Spinal cord (tissue), 10 donors: ENCODE measurements around the gene TCHH. TPM values are rescaled to one million over a fixed set of nuclear protein-coding genes. Genes with fewer than 3 reads are reported as not detected.

Experiments used
- DNase-seq, 6 donors: peaks; one replicate each; pipeline versions ENCODE4 v3.0.0 to v3.0.0-alpha.2; 2013 to 2015; ENCODE audit warnings: low spot score in 6 of 6, low read depth in 4 of 6
- H3K27ac ChIP-seq: one replicate; pipeline ENCODE4 v1.5.1; 2013; ENCODE audit warnings: low read depth, low read length, control low read depth
- H3K27me3 ChIP-seq: one replicate; pipeline ENCODE4 v1.6.1; 2013; ENCODE audit warnings: low read length; ENCODE audit not compliant: control insufficient read depth, insufficient read depth
- H3K36me3 ChIP-seq: one replicate; pipeline ENCODE4 v1.6.1; 2013; ENCODE audit warnings: low read length; ENCODE audit not compliant: control insufficient read depth, insufficient read depth
- H3K4me1 ChIP-seq: one replicate; pipeline ENCODE4 v1.6.1; 2013; ENCODE audit warnings: low read length; ENCODE audit not compliant: control insufficient read depth, insufficient read depth
- H3K4me3 ChIP-seq: one replicate; pipeline ENCODE4 v1.5.1; 2013; ENCODE audit warnings: low read depth, low read length, control low read depth
- H3K9me3 ChIP-seq: one replicate; pipeline ENCODE4 v1.6.1; 2013; ENCODE audit warnings: low read length; ENCODE audit not compliant: control insufficient read depth, insufficient read depth
- WGBS: methylation state at CpG from one replicate; pipeline ENCODE4 v1.1.5; 2013; ENCODE audit warnings: missing lambda C conversion rate; ENCODE audit not compliant: insufficient coverage; 5-methylcytosine and 5-hydroxymethylcytosine counted together
- polyA plus RNA-seq, 2 donors: library from polyadenylated mRNA; unstranded; fragments of 120-200 nt; gene quantifications; one replicate each; pipeline ENCODE4 v1.2.1, GENCODE V29; 2013; ENCODE audit not compliant: insufficient read length in 2 of 2
- small RNA-seq: library from RNA; depleted of rRNA; stranded (forward); fragments of <200 nt; gene quantifications from one replicate; pipeline ENCODE3, GENCODE V24; 2014; ENCODE audit warnings: low replicate concordance
- total RNA-seq, 2 donors: library from RNA; depleted of rRNA in 1 of 2; stranded (reverse); fragments of 120-200 nt in 1 of 2; fragments of >200 nt in 1 of 2; gene quantifications; one replicate each; pipeline versions ENCODE4 v1.2.3 to v1.2.4, GENCODE V29; 2013 to 2014
- donor health status: healthy.

The TCHH gene
- total and polyA plus RNA-seq, 4 donors: 0.06 to 0.48 (median 0.28) TPM

DNA sequence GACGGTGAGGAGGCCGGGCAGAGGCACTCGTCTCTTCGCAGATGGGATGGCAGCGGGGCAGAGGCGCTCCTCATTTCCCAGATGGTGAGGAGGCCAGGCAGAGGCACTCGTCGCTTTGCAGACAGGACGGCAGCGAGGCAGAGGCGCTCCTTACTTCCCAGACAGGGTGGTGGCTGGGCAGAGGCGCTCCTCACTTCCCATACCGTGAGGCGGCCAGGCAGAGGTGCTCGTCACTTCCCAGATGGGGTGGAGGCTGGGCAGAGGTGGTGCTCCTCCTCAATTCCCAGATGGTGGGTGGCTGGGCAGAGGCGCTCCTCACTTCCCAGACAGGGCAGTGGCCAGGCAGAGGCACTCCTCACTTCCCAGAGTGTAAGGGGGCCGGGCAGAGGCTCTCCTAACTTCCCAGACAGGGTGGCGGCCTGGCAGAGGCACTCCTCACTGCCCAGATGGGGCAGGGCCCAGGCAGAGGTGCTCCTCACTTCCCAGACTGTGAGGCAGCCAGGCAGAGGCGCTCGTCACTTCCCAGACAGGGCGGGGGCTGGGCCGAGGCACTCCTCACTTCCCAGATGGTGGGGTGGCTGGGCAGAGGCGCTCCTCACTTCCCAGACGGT, 36.3 kb downstream of the TCHH start:
- H3K4me3 ChIP-seq: no peak overlapping the region
- no peak overlapping the region for H3K27ac ChIP-seq
- H3K27me3 ChIP-seq: no peaks in the 10 kb centered on the region
- no peaks in the 10 kb centered on the region for H3K4me1 ChIP-seq
- no peaks in the 10 kb centered on the region for H3K9me3 ChIP-seq
- DNase-seq: no peak
- no peaks in the 10 kb centered on the region for H3K36me3 ChIP-seq
- 91% methylated on average over 12 of the region's 24 CpGs for WGBS

DNA sequence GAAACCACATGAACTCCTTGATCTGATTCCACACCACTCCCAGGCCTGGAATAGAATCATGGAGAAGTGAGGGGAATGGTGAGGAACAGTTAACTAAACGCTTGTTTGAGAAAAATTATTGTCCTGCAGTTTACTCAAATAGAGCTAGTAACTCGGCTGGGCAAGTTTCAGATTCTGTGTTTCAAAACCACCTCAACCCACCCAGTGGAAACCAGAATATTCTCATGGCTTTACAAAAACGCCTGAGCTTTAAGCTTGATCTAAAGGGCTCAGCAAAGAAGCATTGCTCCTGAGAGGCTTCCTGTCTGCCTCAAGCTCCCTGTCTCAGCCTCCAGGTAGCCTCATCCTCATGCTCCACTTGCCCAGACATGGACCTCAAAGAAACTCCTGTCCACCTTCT, 42.9 kb downstream of the TCHH start:
- WGBS: 74% methylated on average over 3 of the region's 3 CpGs
- no peak for DNase-seq
- H3K27ac ChIP-seq: no peak overlapping the region
- H3K4me1 ChIP-seq: no peaks in the 10 kb centered on the region
- no peak overlapping the region for H3K4me3 ChIP-seq
- H3K27me3 ChIP-seq: peaks cover 2% of the 10 kb centered on the region
- no peaks in the 10 kb centered on the region for H3K36me3 ChIP-seq
- no peaks in the 10 kb centered on the region for H3K9me3 ChIP-seq

DNA sequence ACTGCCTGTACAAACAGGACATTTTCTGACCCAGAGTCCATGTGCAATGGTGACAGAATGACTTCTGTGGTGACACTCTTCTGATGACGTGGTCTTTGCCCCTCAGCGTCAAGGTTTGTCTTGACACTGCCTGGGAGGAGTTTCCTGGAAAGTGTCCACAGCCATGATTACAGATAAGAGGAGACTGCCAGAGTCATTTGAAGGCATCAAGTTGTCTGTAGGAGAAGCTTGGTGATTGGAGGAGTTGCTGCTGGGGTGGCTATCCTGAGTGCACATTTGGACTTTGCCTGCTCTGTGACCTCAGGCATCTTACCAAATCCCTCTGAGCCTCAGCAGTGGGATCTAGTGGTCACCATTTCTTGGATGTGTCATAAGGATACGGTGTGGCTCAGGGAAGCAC, 44.1 kb downstream of the TCHH start:
- 87% methylated on average over 3 of the region's 3 CpGs for WGBS
- peaks cover 2% of the 10 kb centered on the region for H3K27me3 ChIP-seq

DNA sequence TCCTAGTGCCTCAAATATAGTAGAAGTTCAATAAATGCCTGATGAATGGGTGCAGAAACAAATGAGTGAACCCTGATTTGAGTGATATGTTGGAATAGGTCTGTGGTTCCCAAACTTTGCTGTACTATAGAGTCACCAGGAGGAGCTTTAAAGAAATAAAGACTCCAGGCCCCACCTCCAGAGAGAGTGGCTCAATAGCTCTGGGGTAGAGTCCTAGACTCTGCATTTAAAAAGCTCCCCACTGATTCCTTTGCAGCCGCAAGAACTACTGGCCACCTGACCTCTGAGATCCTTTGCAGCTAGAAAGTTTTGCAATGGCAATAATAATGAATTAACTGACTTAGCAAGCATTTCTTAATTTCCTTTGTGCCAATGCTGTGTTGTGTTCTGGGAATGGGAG, 47.3 kb downstream of the TCHH start:
- H3K27me3 ChIP-seq: peaks cover 2% of the 10 kb centered on the region
- no peaks in the 10 kb centered on the region for H3K9me3 ChIP-seq
- no peak overlapping the region for H3K4me3 ChIP-seq
- no peak overlapping the region for H3K27ac ChIP-seq
- no peaks in the 10 kb centered on the region for H3K4me1 ChIP-seq
- no peaks in the 10 kb centered on the region for H3K36me3 ChIP-seq
- no peak for DNase-seq
- no CpG with 5 or more reads among the region's 1 CpG for WGBS

More for the DNA sequence above, 44.1 kb downstream of the TCHH start:
- DNase-seq: no peak
- H3K27ac ChIP-seq: no peak overlapping the region
- no peaks in the 10 kb centered on the region for H3K36me3 ChIP-seq
- no peak overlapping the region for H3K4me3 ChIP-seq
- H3K4me1 ChIP-seq: no peaks in the 10 kb centered on the region
- H3K9me3 ChIP-seq: no peaks in the 10 kb centered on the region

DNA sequence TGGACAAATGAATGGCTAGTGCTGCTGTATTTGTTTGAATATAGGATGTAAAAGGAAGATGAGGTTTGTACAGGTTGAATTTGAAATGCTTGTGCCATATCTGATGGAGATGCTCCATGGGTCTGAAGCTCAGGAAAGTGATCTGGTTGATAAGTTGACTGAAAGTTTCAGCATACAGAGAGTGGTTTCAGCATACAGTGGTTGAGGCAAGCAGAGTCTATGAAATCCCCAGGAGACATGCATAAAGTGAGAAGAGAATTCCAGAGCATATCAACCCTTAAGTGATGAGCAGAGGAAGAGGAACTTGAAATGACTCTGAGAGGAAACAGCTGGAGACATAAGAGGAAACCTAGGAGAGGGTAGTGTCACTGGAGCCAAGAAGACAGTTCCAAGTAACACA, 48.1 kb downstream of the TCHH start:
- Histone ChIP-seq H3K4me1 (no peaks in the 10 kb centered on the region), H3K36me3 (no peaks in the 10 kb centered on the region), H3K4me3 (no peak overlapping the region), H3K27ac (no peak overlapping the region), H3K9me3 (no peaks in the 10 kb centered on the region), H3K27me3 (peaks cover 2% of the 10 kb centered on the region)
- DNase-seq: no peak

DNA sequence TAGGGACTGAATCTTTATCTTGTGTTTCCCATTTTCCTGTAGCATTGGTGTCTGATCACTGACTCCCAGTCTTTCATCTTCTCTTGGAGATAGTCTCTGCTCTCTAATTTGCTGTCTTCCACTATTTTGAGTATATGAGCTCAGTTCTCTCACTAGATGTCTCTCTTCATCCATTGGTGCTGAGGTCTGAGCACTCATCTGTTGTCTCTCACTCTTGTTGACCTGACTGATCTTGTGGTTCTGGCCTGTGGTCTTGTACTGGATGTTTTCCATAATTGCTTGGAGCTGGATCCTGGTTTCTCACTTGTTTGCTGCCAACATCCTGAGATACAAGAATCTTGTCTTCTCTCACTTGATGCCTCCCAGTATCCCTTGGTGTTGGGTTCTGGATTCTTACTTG, 53.3 kb downstream of the TCHH start:
- no peaks in the 10 kb centered on the region for H3K9me3 ChIP-seq
- no peaks in the 10 kb centered on the region for H3K27me3 ChIP-seq
- H3K4me1 ChIP-seq: no peaks in the 10 kb centered on the region
- no peak overlapping the region for H3K4me3 ChIP-seq
- H3K36me3 ChIP-seq: no peaks in the 10 kb centered on the region
- no peak for DNase-seq
- H3K27ac ChIP-seq: no peak overlapping the region

Small RNA genes within 50 kb of the gene (small RNA-seq; reads per million reads assigned to genes)
- not detected for gene SPTLC1P4

Other genes starting within 250 kb of the TCHH start
- 10 to 100 TPM; 13.0 to 16.8 TPM for gene THEM4, start 205.9 kb downstream of the TCHH start, total RNA-seq
- gene THEM4, start 205.9 kb downstream of the TCHH start, polyA plus RNA-seq: 10 to 100 TPM; 25.8 to 34.0 TPM
- 100 to 1,000 TPM; 110 to 144 TPM for gene S100A10, start 121.6 kb downstream of the TCHH start, total RNA-seq
- 100 to 1,000 TPM; 198 to 262 TPM for gene S100A10, start 121.6 kb downstream of the TCHH start, polyA plus RNA-seq
- 100 to 1,000 TPM in 1 of 2 donors, 10 to 100 TPM in 1; 17.7 to 153 TPM for gene S100A11, start 78.4 kb downstream of the TCHH start, total RNA-seq
- 10 to 100 TPM; 59.3 to 94.5 TPM for gene S100A11, start 78.4 kb downstream of the TCHH start, polyA plus RNA-seq
- not detected for gene TCHHL1, start 26.4 kb downstream of the TCHH start, total RNA-seq
- not detected for gene TCHHL1, start 26.4 kb downstream of the TCHH start, polyA plus RNA-seq
- not detected for gene RPTN, start 43.8 kb upstream of the TCHH start, total RNA-seq
- gene RPTN, start 43.8 kb upstream of the TCHH start, polyA plus RNA-seq: not detected
- not detected for gene HRNR, start 108.7 kb upstream of the TCHH start, total RNA-seq
- under 1 TPM; 0.03 to 0.59 TPM for gene HRNR, start 108.7 kb upstream of the TCHH start, polyA plus RNA-seq
- under 1 TPM in 1 of 2 donors, not detected in 1; under 0.01 TPM for gene FLG, start 209.8 kb upstream of the TCHH start, total RNA-seq
- 1 to 10 TPM; 3.1 to 3.7 TPM for gene FLG, start 209.8 kb upstream of the TCHH start, polyA plus RNA-seq
- gene FLG2, start 244.6 kb upstream of the TCHH start, total RNA-seq: not detected
- under 1 TPM; 0.03 to 0.11 TPM for gene FLG2, start 244.6 kb upstream of the TCHH start, polyA plus RNA-seq